A673 (cell line): ENCODE results near the gene PIN4. TPM values are rescaled to one million over a fixed set of nuclear protein-coding genes. Genes with fewer than 3 reads are reported as not detected.
"Not testable (repeated sequence)": the region's sequence is repeated elsewhere in the genome, so short reads cannot be mapped to it uniquely, and the experiment has no call there.

Source experiments
- BruUV-seq: library from RNA; stranded (reverse); fragments of 400-500 nt; replicated peaks from 2 replicates; lab custom pipeline; 2021; lab: Mats Ljungman, UMichigan
- CTCF ChIA-PET: fragments of 300-600 bp; sonication (Branson Sonifier 250); formaldehyde crosslinking; loops from one replicate; lab custom pipeline; 2022; ENCODE audit warnings: antibody characterized with exemption; lab: Charles Lee
- POLR2A ChIA-PET: fragments of 300-600 bp; sonication (Branson Sonifier 250); formaldehyde crosslinking; loops from one replicate; lab custom pipeline; 2022; ENCODE audit warnings: antibody characterized with exemption; ENCODE audit not compliant: low non-redundant PET; lab: Charles Lee
- DNase-seq: peaks from one replicate; pipeline ENCODE4 v3.0.0-alpha.2; 2015; ENCODE audit warnings: low spot score
- H3K27ac ChIP-seq: fragments of 200-600 bp; sonication (generic); 2 replicates; pipeline ENCODE4 v1.5.1; 2016; ENCODE audit warnings: mixed run types, low read depth, mild to moderate bottlenecking, mixed read lengths, antibody characterized with exemption, low read length; ENCODE audit not compliant: poor library complexity, severe bottlenecking
- H3K27me3 ChIP-seq: fragments of 200-600 bp; sonication (generic); replicated peaks from 2 replicates; pipeline ENCODE4 v1.6.1; 2017; ENCODE audit warnings: mixed run types, low read depth, mild to moderate bottlenecking, mixed read lengths, antibody characterized with exemption, low read length; ENCODE audit not compliant: insufficient read depth, poor library complexity
- H3K36me3 ChIP-seq: fragments of 200-600 bp; sonication (generic); 2 replicates; pipeline ENCODE4 v1.6.1; 2016; ENCODE audit warnings: mixed run types, mild to moderate bottlenecking, mixed read lengths, antibody characterized with exemption, low read length; ENCODE audit not compliant: insufficient read depth, poor library complexity, severe bottlenecking
- H3K4me1 ChIP-seq: fragments of 200-600 bp; sonication (generic); 2 replicates; pipeline ENCODE4 v1.6.1; 2017; ENCODE audit warnings: mixed run types, mild to moderate bottlenecking, mixed read lengths, antibody characterized with exemption, low read length; ENCODE audit not compliant: insufficient read depth, poor library complexity, severe bottlenecking
- H3K4me3 ChIP-seq: fragments of 200-600 bp; sonication (generic); 2 replicates; pipeline ENCODE4 v1.5.1; 2016; ENCODE audit warnings: low read depth, mixed run types, mild to moderate bottlenecking, mixed read lengths, low read length; ENCODE audit not compliant: poor library complexity, severe bottlenecking
- H3K9me3 ChIP-seq: fragments of 200-600 bp; sonication (generic); 2 replicates; pipeline ENCODE4 v1.6.1; 2016; ENCODE audit warnings: mixed run types, low read depth, mild to moderate bottlenecking, mixed read lengths, antibody characterized with exemption, low read length; ENCODE audit not compliant: poor library complexity, severe bottlenecking
- CTCF ChIP-seq: fragments of 300-800, 200-600 bp; sonication (generic); conservative IDR thresholded peaks from 2 replicates; pipeline ENCODE4 v1.5.1; 2017; ENCODE audit warnings: low read depth, mild to moderate bottlenecking, antibody characterized with exemption, low read length, moderate library complexity, mixed read lengths
- EZH2 ChIP-seq: fragments of 200-600 bp; sonication (generic); IDR thresholded peaks from 2 replicates; pipeline ENCODE4 v1.6.1; 2017; ENCODE audit warnings: borderline replicate concordance, low read depth, mild to moderate bottlenecking, mixed read lengths, antibody characterized with exemption, low read length; ENCODE audit not compliant: poor library complexity, severe bottlenecking
- intact Hi-C: fragments of 100-400 bp; cut with micrococcal nuclease; formaldehyde crosslinking; loops from one replicate; pipeline ENCODE4 v1.10.0; 2022; ENCODE audit not compliant: unreplicated experiment
- total RNA-seq: library from RNA; stranded (reverse); gene quantifications from 2 replicates; pipeline ENCODE4 v1.2.3, GENCODE V29; 2021

The PIN4 gene
- total RNA-seq, 1 experiment from 2014 or later, result 20.0 TPM

GRCh38 chrX:72159769-72160168 is 21.8 kb upstream of the PIN4 start:
- intact Hi-C loops, result no loop called here
- DNase-seq, result no peak
- no peak overlapping the region for H3K4me3 ChIP-seq
- no peaks in the 10 kb centered on the region for H3K4me1 ChIP-seq
- H3K9me3 ChIP-seq, result no peaks in the 10 kb centered on the region
- H3K27ac ChIP-seq, result no peak overlapping the region
- H3K36me3 ChIP-seq, result no peaks in the 10 kb centered on the region
- no TSS peak for BruUV-seq
- CTCF ChIA-PET, result no interaction called here
- POLR2A ChIA-PET, result no interaction called here
- TF ChIP-seq CTCF (no peak), EZH2 (no peak)
- H3K27me3 ChIP-seq, result no peaks in the 10 kb centered on the region

GRCh38 chrX:72165551-72165950 is 16.0 kb upstream of the PIN4 start:
- intact Hi-C loops, result no loop called here
- DNase-seq, result no peak
- no peaks in the 10 kb centered on the region for H3K4me1 ChIP-seq
- TF ChIP-seq EZH2 (no peak), CTCF (no peak)
- no peaks in the 10 kb centered on the region for H3K36me3 ChIP-seq
- H3K4me3 ChIP-seq, result no peak overlapping the region
- no peak overlapping the region for H3K27ac ChIP-seq
- CTCF ChIA-PET, result no interaction called here
- no peaks in the 10 kb centered on the region for H3K27me3 ChIP-seq
- no peaks in the 10 kb centered on the region for H3K9me3 ChIP-seq
- POLR2A ChIA-PET, result no interaction called here
- no TSS peak for BruUV-seq

GRCh38 chrX:72169008-72169728 is 12.4 kb upstream of the PIN4 start:
- intact Hi-C loops, result no loop called here
- BruUV-seq, result no TSS peak
- POLR2A ChIA-PET, result no interaction called here
- Histone ChIP-seq H3K27me3 (no peaks in the 10 kb centered on the region), H3K4me1 (no peaks in the 10 kb centered on the region), H3K36me3 (no peaks in the 10 kb centered on the region), H3K9me3 (no peaks in the 10 kb centered on the region), H3K27ac (no peak overlapping the region), H3K4me3 (no peak overlapping the region)
- CTCF ChIA-PET, result no interaction called here
- DNase-seq, result no peak
- TF ChIP-seq EZH2 (no peak), CTCF (no peak)

- intact Hi-C loops, POLR2A ChIA-PET, H3K27ac ChIP-seq, H3K4me3 ChIP-seq, BruUV-seq, H3K36me3 ChIP-seq, H3K4me1 ChIP-seq, DNase-seq, CTCF ChIA-PET, H3K9me3 ChIP-seq, H3K27me3 ChIP-seq: not testable (repeated sequence)
Observed at GRCh38 chrX:72176289-72176688, 5.3 kb upstream of the PIN4 start.
